AG04450 (cell line): Measurements from ENCODE around the gene MLYCD. TPM values are rescaled to one million over a fixed set of nuclear protein-coding genes. Genes with fewer than 3 reads are reported as not detected.

Source experiments
- CTCF ChIA-PET: fragments of 300-600, 350-600 bp; formaldehyde crosslinking; extraction: SDS; loops from one replicate; lab custom pipeline; 2022; ENCODE audit warnings: antibody characterized with exemption, inconsistent platforms; lab: Charles Lee
- POLR2A ChIA-PET: fragments of 350-600 bp; formaldehyde crosslinking; extraction: SDS; loops from one replicate; lab custom pipeline; 2021; ENCODE audit warnings: antibody characterized with exemption, inconsistent platforms; lab: Yijun Ruan, JAX
- DNase-seq: peaks from one replicate; pipeline ENCODE4 v3.0.0-alpha.2; 2011; ENCODE audit warnings: low read depth, low spot score
- H3K27ac ChIP-seq: one replicate; pipeline ENCODE4 v1.5.1; 2012; ENCODE audit warnings: low read depth, low read length, control low read depth
- H3K27me3 ChIP-seq: one replicate; pipeline ENCODE4 v1.6.0; 2012; ENCODE audit warnings: low read length; ENCODE audit not compliant: control insufficient read depth, insufficient read depth
- H3K4me3 ChIP-seq: 2 replicates; pipeline ENCODE4 v1.5.1; 2011; ENCODE audit warnings: mild to moderate bottlenecking, low read depth, low read length, control low read depth
- H3K9me3 ChIP-seq: 2 replicates; pipeline ENCODE4 v1.5.1; 2012; ENCODE audit warnings: low read length; ENCODE audit not compliant: control insufficient read depth, insufficient read depth
- polyA plus RNA-seq: library from polyadenylated mRNA; depleted of rRNA; stranded (reverse); fragments of >200 nt; gene quantifications from 2 replicates; pipeline ENCODE4 v1.2.3, GENCODE V29; 2011
- TF ChIP-seq, protein P1 (sequence below): IDR thresholded peaks from 2 replicates; pipeline ENCODE4 v1.5.1; 2011; ENCODE audit warnings: low read depth, low read length, control low read depth, inconsistent platforms

MLYCD gene
- polyA plus RNA-seq, 1 experiment, result 2.0 TPM

DNA sequence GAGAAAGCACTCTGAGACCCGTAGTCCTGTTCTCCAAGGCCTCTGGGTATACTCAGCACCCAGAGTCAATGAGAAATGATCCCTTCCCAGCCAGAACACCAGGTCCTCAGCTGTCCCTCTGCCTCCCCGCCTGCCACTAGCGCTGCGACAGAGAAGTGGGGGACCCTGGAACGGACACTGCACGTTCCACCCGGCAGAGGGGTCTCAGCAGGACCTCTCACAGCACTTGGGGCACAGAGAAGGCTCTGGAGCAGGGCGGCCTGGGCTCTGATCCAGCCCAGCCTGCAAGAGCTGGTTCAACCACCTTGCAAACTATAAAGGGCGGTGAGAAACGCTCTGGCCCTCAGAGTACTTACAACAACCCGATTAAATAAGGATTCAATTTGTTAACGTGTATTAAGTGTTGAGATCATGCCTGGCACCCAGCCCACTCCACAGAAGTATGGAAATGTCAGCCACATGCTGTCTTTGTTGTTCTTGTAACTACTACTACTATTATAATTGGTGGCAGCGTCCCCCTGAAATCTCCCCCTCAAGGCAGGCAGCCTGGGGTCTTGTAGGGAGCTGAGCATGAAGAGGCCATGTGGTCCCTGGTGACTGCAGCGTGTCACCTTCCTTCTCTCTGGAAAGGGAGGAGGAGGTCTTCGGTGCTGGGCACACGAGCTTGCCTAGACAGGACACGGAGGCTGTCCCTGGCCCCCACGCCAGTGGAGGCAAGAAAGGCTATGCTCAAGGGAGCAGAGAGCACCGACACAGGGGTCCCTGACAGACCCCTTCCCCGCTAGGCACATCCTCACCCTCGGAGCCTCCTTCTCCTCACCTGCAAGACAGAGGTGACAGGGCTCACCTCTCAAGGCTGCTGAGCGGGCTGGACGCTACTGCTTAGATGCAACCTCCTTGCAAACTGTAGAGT, 56.6 kb downstream of the MLYCD start:
- H3K27ac ChIP-seq, result no peak overlapping the region
- POLR2A ChIA-PET, result no interaction called here
- TF ChIP-seq, protein P1, sequence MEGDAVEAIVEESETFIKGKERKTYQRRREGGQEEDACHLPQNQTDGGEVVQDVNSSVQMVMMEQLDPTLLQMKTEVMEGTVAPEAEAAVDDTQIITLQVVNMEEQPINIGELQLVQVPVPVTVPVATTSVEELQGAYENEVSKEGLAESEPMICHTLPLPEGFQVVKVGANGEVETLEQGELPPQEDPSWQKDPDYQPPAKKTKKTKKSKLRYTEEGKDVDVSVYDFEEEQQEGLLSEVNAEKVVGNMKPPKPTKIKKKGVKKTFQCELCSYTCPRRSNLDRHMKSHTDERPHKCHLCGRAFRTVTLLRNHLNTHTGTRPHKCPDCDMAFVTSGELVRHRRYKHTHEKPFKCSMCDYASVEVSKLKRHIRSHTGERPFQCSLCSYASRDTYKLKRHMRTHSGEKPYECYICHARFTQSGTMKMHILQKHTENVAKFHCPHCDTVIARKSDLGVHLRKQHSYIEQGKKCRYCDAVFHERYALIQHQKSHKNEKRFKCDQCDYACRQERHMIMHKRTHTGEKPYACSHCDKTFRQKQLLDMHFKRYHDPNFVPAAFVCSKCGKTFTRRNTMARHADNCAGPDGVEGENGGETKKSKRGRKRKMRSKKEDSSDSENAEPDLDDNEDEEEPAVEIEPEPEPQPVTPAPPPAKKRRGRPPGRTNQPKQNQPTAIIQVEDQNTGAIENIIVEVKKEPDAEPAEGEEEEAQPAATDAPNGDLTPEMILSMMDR, result no peak
- no peak for DNase-seq
- no peak overlapping the region for H3K4me3 ChIP-seq
- H3K27me3 ChIP-seq, result no peaks in the 10 kb centered on the region
- CTCF ChIA-PET, result interaction anchor here (1.0 to 10.9 kb wide), 4 partner anchors 28 to 113 kb away, joined by 3 to 171 read pairs (median 7); no protein-coding TSS in a partner anchor
- no peaks in the 10 kb centered on the region for H3K9me3 ChIP-seq

DNA sequence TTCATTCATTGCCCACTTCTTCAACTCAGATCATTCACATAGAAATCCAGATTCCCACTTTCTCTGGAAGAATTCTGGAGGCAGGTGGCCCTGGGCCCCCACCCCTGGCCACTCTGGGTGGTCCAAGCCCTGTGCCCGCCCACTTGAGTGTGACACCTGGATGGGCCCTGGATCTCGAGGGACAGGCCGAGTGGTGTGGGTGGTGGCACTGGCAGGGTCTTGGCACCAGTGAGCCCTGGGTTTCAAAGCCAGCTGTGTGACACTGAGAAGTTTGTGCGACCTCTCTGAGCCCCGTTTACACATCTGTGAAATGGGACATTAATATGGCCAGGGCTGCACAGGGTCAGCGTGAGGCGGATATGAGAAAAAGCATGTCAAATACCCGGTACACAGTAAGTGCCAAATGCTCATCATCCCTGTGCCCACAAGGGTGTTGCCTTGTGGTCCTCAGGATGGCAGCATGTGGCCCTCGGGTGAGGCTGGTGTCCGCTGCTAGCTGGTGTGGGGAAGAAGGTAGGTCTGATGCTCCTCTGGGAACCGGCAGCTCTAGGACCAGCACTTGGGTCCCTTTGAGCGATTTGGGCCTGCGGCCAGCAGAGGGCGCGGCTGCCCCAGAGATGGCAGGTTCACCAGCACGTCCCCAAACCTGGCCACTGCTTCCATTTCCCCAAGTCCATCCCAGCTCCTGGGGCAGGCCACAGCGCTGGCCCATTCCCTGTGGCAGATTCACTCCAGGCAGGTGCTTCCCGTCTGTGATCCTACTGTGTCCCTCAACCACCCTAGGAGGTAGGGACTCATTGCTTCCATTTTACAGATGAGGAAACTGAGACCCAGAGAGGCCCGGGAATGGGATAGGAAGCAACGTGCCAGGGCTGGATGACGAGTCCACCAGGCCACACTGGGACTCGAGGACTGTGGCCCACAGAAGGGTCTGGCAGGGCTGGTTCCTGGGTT, 57.7 kb downstream of the MLYCD start:
- ChIA-PET POLR2A (no interaction called here), CTCF (interaction anchor here (0.6 to 10.9 kb wide), 18 partner anchors 9 to 210 kb away, joined by 3 to 171 read pairs (median 4); no protein-coding TSS in a partner anchor)
- TF ChIP-seq, protein P1, result peak; percentile 85
- Histone ChIP-seq H3K4me3 (no peak overlapping the region), H3K27ac (no peak overlapping the region), H3K27me3 (no peaks in the 10 kb centered on the region), H3K9me3 (no peaks in the 10 kb centered on the region)
- peak; percentile 43 for DNase-seq

DNA sequence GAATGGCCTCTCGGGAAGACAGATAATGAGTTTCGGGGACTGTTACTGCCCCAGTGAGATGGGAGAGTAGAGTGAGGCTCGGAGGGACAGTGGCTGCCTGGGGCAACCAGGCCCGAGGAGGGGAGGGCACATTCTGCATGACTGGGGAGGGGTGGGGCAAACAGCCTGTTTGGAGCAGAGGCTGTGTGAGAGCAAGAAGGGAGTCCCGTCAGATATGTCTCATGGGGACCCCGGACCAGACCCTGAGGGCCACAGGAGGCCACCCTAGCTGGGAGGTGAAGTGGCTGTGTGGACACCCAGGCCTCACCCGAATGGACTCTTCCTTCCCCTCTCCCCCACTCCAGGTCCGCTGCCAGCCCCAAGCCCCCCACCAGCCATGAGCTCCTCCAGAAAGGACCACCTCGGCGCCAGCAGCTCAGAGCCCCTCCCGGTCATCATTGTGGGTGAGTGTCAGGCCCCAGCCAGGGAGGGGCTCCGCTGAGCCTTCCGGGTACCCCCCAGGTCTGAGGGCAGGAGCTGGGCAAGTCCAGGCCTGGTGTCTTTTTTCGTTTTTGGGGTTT, 58.5 kb downstream of the MLYCD start:
- H3K27ac ChIP-seq, result no peak overlapping the region
- H3K9me3 ChIP-seq, result no peaks in the 10 kb centered on the region
- TF ChIP-seq, protein P1, result no peak
- H3K4me3 ChIP-seq, result no peak overlapping the region
- DNase-seq, result no peak
- CTCF ChIA-PET, result interaction anchor here (0.6 to 10.9 kb wide), 14 partner anchors 21 to 975 kb away, joined by 3 to 171 read pairs (median 4); no protein-coding TSS in a partner anchor
- H3K27me3 ChIP-seq, result no peaks in the 10 kb centered on the region
- POLR2A ChIA-PET, result no interaction called here

DNA sequence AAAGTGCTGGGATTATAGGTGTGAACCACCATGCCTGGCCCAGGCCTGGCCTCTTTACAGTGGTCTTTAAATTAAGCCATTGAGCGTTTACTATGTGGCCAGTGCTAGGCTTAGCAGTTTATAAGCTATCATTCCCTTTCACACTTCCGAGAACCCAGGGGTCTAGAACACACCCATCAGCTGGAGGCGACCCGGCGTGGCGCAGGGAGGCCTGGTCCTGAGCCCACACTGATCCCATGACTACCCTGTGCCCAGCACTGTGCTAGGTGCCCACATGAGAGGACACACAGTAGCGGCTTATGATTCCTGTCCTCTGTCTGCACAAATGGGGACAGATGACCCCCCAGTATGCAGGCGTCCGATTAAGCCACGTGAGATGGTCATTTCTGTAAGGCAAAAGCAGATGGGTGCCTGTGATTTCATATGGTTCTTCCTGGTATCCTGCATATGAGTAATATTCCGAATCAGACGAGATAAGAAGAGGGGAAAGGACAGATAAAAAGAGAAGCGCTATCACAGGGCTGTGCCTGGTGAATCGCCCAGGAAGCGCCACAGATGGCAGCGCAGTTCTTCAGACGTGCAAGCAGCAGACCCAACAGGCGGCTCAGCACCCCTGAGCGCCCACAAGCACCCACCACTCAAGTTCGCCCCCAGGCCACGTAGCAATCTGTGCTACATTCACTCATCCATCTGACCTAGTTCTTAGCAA, 59.4 kb downstream of the MLYCD start:
- H3K9me3 ChIP-seq, result no peaks in the 10 kb centered on the region
- POLR2A ChIA-PET, result no interaction called here
- H3K27ac ChIP-seq, result no peak overlapping the region
- no peaks in the 10 kb centered on the region for H3K27me3 ChIP-seq
- no peak overlapping the region for H3K4me3 ChIP-seq
- DNase-seq, result no peak
- CTCF ChIA-PET, result interaction anchor here (0.6 to 10.9 kb wide), 6 partner anchors 31 to 976 kb away, joined by 3 to 171 read pairs (median 4); no protein-coding TSS in a partner anchor
- TF ChIP-seq, protein P1, result no peak
